Skeletal muscle satellite cell (primary cell): ENCODE results near the gene MUC13.

Experiments
- H3K27me3 ChIP-seq: 2 replicates; pipeline ENCODE4 v1.7.0; 2013; ENCODE audit warnings: low read length; ENCODE audit not compliant: control insufficient read depth, insufficient read depth
- H3K36me3 ChIP-seq: 2 replicates; pipeline ENCODE4 v1.7.0; 2013; ENCODE audit warnings: mild to moderate bottlenecking, control low read depth, low read length; ENCODE audit not compliant: insufficient read depth
- H3K4me1 ChIP-seq: 2 replicates; pipeline ENCODE4 v1.7.0; 2013; ENCODE audit warnings: low read length; ENCODE audit not compliant: control insufficient read depth, insufficient read depth
- H3K4me2 ChIP-seq: 2 replicates; pipeline ENCODE4 v1.7.0; 2013; ENCODE audit warnings: mild to moderate bottlenecking, low read length
- H3K4me3 ChIP-seq: 2 replicates; pipeline ENCODE4 v1.7.0; 2013; ENCODE audit warnings: low read length
- H3K9ac ChIP-seq: 2 replicates; pipeline ENCODE4 v1.7.0; 2013; ENCODE audit warnings: mild to moderate bottlenecking, low read depth, low read length, moderate library complexity
- H3K9me3 ChIP-seq: replicated peaks from 2 replicates; pipeline ENCODE4 v1.7.0; 2013; ENCODE audit warnings: mild to moderate bottlenecking, control low read depth, low read length

MUC13 gene

DNA sequence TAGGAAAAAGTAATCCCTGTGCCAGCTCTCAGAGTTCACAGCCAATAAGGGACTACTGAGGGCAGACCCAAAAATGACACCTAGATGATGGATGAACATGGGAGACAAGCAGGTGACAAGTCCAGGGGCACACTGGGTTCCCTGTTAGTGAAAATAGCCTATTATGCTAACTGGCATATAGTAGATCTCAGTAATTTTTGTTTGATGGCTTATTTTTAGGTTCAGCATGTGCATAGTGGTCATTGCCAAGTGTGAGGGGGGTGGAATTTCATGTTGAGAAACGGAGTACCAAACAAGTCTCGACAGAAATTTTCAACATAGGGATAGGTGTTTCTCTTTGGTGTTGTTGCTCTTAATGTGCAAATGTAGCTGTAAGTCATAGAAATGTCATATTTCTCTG lies 41.0 kb downstream of the MUC13 start:
- Histone ChIP-seq H3K36me3 (no peaks in the 10 kb centered on the region), H3K4me2 (no peak overlapping the region), H3K27me3 (no peaks in the 10 kb centered on the region), H3K9me3 (no peaks in the 10 kb centered on the region), H3K4me3 (no peak overlapping the region), H3K9ac (no peak overlapping the region), H3K4me1 (peaks cover 5% of the 10 kb centered on the region)

- Histone ChIP-seq H3K36me3 (no peaks in the 10 kb centered on the region), H3K4me1 (peaks cover 5% of the 10 kb centered on the region), H3K4me3 (no peak overlapping the region), H3K4me2 (no peak overlapping the region), H3K9me3 (no peaks in the 10 kb centered on the region), H3K27me3 (no peaks in the 10 kb centered on the region), H3K9ac (no peak overlapping the region)
Observed at GRCh38 chr3:124890573-124891190, 43.9 kb downstream of the MUC13 start.

DNA sequence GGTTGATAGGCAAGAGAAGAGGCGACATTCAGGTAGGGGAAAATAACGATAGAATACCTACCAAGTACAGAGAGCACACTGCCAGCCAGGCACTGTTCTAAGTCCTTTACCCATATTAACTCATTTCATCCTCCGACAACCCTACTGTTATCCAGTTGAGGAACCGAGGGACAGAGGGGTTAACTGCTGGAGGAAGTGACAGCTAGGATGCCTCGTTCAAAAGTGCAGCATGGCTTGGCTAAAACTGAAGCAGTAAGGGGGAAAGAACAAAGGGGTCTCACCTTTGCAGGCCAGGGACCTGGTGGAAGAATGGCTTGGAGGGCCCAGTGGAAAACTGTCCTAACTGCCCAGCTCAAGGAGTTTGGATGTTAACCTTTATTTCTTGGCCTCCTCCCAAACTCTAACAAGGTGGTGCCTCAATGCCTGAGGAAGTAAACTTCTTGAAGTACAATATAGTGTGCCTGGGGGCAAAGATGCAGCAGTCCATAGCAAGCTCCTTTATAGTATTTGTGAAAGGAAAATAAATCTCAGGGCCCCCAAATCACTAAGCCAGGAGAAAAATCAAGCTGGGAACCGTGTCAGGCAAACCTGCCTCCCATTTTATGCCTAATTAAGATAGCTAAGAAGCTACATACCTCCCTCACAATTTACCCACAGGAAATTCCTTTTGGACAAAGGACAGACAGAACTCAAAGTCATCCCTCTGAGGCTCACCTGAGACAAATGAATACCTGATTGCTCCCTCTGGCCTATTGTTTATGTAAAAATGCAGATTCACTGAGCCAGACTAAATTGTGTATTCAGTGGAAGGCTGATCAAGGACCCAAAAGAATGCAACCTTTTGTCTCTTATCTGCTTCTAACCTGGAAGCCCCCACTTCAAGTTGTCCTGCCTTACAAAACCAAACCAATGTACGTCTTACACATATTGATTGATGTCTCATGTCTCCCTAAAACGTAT lies 45.8 kb downstream of the MUC13 start:
- Histone ChIP-seq H3K4me2 (no peak overlapping the region), H3K9ac (no peak overlapping the region), H3K4me3 (no peak overlapping the region), H3K4me1 (peaks cover 18% of the 10 kb centered on the region), H3K9me3 (no peaks in the 10 kb centered on the region), H3K27me3 (no peaks in the 10 kb centered on the region), H3K36me3 (peaks cover 7% of the 10 kb centered on the region)

- Histone ChIP-seq H3K9me3 (no peaks in the 10 kb centered on the region), H3K27me3 (no peaks in the 10 kb centered on the region), H3K36me3 (peaks cover 15% of the 10 kb centered on the region), H3K4me2 (peak overlapping the region; percentile 91), H3K4me1 (peaks cover 26% of the 10 kb centered on the region), H3K4me3 (peak overlapping the region; percentile 77), H3K9ac (peak overlapping the region; percentile 92)
Observed at GRCh38 chr3:124887932-124888298, 46.6 kb downstream of the MUC13 start.

- peak within 1 kb of the TSS; percentile 92 for H3K9ac ChIP-seq
- peaks cover 15% of the 10 kb centered on the region for H3K36me3 ChIP-seq
- peaks cover 32% of the 10 kb centered on the region for H3K4me1 ChIP-seq
- no peaks in the 10 kb centered on the region for H3K9me3 ChIP-seq
- H3K4me2 ChIP-seq = peak within 1 kb of the TSS; percentile 91
- no peaks in the 10 kb centered on the region for H3K27me3 ChIP-seq
- peak within 1 kb of the TSS; percentile 77 for H3K4me3 ChIP-seq
Observed at GRCh38 chr3:124887177-124887931, 47.2 kb downstream of the MUC13 start, which contains the start of gene ITGB5. Gene ITGB5 (minus strand): TSS chr3:124887365. CDS start chr3:124887000, 365 bp downstream.

DNA sequence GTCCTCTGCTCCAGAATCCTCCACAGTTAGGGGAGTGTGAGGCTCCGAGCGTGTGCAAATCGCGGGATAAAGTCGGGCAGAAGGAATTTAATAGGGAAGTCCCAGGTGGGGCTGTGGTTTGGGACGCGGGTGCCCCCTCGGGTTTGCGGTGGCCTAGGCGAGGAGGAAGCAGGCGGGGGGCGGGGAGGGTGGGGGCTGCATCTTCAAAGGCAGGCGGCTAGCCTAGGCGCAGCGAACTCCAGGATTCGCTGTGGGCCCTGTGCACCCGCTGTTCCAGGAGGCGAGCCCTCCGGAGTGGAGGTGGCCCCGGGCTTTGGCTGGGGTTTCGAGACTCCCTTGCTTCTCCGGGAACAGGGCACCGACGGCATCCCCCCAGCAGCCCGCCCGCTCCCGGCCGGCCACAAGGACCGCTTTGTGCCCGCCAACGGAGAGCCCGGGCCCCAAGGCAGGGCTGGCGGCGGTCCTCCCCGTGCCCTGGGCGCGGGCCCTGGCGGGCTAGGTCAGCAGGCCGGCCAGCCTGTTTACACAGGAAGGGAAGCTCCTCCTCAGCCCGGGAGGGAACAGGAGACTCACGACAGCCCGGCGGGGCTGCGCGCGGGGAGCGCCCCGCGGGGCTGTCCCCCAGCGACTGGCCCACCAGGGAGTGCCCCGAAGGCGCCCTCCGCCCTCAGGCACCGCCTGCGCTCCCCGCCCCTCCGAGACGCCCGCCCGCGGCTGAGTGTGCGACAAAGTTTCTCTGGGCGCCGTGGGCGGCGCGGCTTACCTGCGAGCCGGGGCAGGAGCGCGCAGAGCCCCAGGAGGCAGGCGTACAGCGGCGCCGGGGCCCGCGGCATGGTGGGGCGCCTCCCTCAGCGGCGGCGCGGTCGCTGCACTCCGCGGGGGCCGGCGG lies 48.1 kb downstream of the MUC13 start:
- H3K9me3 ChIP-seq = no peaks in the 10 kb centered on the region
- H3K4me2 ChIP-seq = peak overlapping the region; percentile 91
- peaks cover 38% of the 10 kb centered on the region for H3K4me1 ChIP-seq
- peaks cover 19% of the 10 kb centered on the region for H3K36me3 ChIP-seq
- no peaks in the 10 kb centered on the region for H3K27me3 ChIP-seq
- peak overlapping the region; percentile 77 for H3K4me3 ChIP-seq
- peak overlapping the region; percentile 92 for H3K9ac ChIP-seq

GRCh38 chr3:124885466-124886167 lies 48.9 kb downstream of the MUC13 start:
- Histone ChIP-seq H3K4me1 (peaks cover 38% of the 10 kb centered on the region), H3K36me3 (peaks cover 19% of the 10 kb centered on the region), H3K4me2 (peak overlapping the region; percentile 91), H3K27me3 (no peaks in the 10 kb centered on the region), H3K4me3 (peak overlapping the region; percentile 77), H3K9ac (peak overlapping the region; percentile 92), H3K9me3 (no peaks in the 10 kb centered on the region)

DNA sequence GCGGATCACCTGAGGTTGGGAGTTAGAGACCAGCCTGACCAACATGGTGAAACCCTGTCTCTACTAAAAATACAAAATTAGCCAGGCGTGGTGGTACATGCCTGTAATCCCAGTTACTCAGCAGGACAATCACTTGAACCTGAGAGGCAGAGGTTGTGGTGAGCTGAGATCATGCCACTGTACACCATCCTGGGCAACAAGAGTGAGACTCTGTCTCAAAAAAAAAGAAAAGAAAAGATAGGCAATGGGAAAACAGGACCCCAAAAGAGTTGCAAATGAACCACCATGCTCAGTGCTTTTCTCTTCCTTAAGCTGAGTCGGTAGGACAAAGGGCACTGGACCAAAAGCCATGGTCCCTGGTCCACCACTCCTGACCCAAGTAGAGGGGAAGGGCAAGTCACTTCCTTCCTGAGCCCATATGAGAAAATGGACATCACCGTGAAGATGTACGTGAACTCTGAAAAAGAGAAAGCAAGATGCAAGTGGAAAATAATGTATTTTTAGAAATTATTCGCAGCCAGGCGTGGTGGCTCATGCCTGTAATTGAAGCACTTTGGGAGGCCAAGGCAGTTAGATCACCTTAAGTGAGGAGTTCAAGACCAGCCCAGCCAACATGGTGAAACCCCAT lies 50.0 kb downstream of the MUC13 start:
- Histone ChIP-seq H3K9me3 (no peaks in the 10 kb centered on the region), H3K27me3 (no peaks in the 10 kb centered on the region), H3K36me3 (peaks cover 19% of the 10 kb centered on the region), H3K9ac (peak overlapping the region; percentile 92), H3K4me3 (peak overlapping the region; percentile 77), H3K4me1 (peaks cover 47% of the 10 kb centered on the region), H3K4me2 (peak overlapping the region; percentile 91)

GRCh38 chr3:124883766-124884473 lies 50.6 kb downstream of the MUC13 start:
- Histone ChIP-seq H3K4me1 (peaks cover 53% of the 10 kb centered on the region), H3K4me3 (no peak overlapping the region), H3K9ac (peak overlapping the region; percentile 92)

More at GRCh38 chr3:124883766-124884473, 50.6 kb downstream of the MUC13 start:
- Histone ChIP-seq H3K27me3 (no peaks in the 10 kb centered on the region), H3K36me3 (peaks cover 19% of the 10 kb centered on the region), H3K9me3 (no peaks in the 10 kb centered on the region), H3K4me2 (peak overlapping the region; percentile 91)
